Epithelial cell of esophagus (primary cell): ENCODE data around the gene ZFP92.

Experiments used
- DNase-seq: peaks from one replicate; pipeline ENCODE4 v3.0.0; 2010; ENCODE audit warnings: low read depth
- H3K4me3 ChIP-seq: 2 replicates; pipeline ENCODE4 v1.5.1; 2011; ENCODE audit warnings: mild to moderate bottlenecking, low read length, control low read depth
- CTCF ChIP-seq: IDR thresholded peaks from 2 replicates; pipeline ENCODE4 v1.5.1; 2011; ENCODE audit warnings: low read depth, mild to moderate bottlenecking, low read length, control low read depth, inconsistent platforms; ENCODE audit not compliant: insufficient read depth; ENCODE audit errors: missing control alignments

The ZFP92 gene

GRCh38 chrX:153441296-153441695, 30.0 kb downstream of the ZFP92 start:
- TF ChIP-seq CTCF, result no peak
- DNase-seq, result peak; percentile 64
- H3K4me3 ChIP-seq, result no peak overlapping the region

GRCh38 chrX:153441981-153442380, 30.7 kb downstream of the ZFP92 start:
- TF ChIP-seq CTCF, result no peak
- peak; percentile 84 for DNase-seq
- no peak overlapping the region for H3K4me3 ChIP-seq

GRCh38 chrX:153442463-153442862, 31.2 kb downstream of the ZFP92 start:
- no peak for DNase-seq
- TF ChIP-seq CTCF, result no peak
- H3K4me3 ChIP-seq, result no peak overlapping the region

GRCh38 chrX:153443476-153444332, 32.4 kb downstream of the ZFP92 start:
- TF ChIP-seq CTCF, result no peak
- DNase-seq, result peak; percentile 6
- no peak overlapping the region for H3K4me3 ChIP-seq

GRCh38 chrX:153444333-153445011, 33.2 kb downstream of the ZFP92 start:
- H3K4me3 ChIP-seq, result no peak overlapping the region
- no peak for TF ChIP-seq CTCF
- no peak for DNase-seq

- no peak for TF ChIP-seq CTCF
Measured at GRCh38 chrX:153445106-153445855, 34.0 kb downstream of the ZFP92 start.

More at GRCh38 chrX:153445106-153445855, 34.0 kb downstream of the ZFP92 start:
- no peak for DNase-seq
- no peak overlapping the region for H3K4me3 ChIP-seq
